ENCODE results near the gene CADPS2. TPM values are rescaled to one million over a fixed set of nuclear protein-coding genes. Genes with fewer than 3 reads are reported as not detected.

Gene CADPS2
- total and polyA plus RNA-seq, 2 of the 4 experiments (the other 2 are of a cell fraction), result 0.10 to 0.54 TPM

- H3K4me3 ChIP-seq (ENCODE audit: insufficient read depth, low read depth, low read length), result no peak overlapping the region
- intact Hi-C loops (cut with micrococcal nuclease) (no loop called here), dilution Hi-C loops (cut with HindIII; ENCODE audit: low sequenced_read_pairs, unreplicated experiment) (no loop called here), in situ Hi-C loops (cut with MboI; ENCODE audit: low sequenced_read_pairs) (no loop called here)
- ATAC-seq (ENCODE audit: low read depth) (no peak), DNase-seq (no peak)
- H3K9ac ChIP-seq (ENCODE audit: low read depth, low read length), result no peak overlapping the region
- no peak overlapping the region for H3K14ac ChIP-seq (replicated peaks; ENCODE audit: low read depth, low read length)
- H3K23ac ChIP-seq (ENCODE audit: low read depth, low read length), result no peak overlapping the region
- no peak for TF ChIP-seq BHLHE40 (IDR thresholded peaks at IDR 0.05; ENCODE audit: low read depth, low read length)
- no peak overlapping the region for H4K8ac ChIP-seq (ENCODE audit: low read depth in 2 of 2, low read length in 2 of 2)
- H2BK15ac ChIP-seq (ENCODE audit: low read depth, low read length), result no peak overlapping the region
- H4K5ac ChIP-seq (ENCODE audit: low read depth, low read length), result no peak overlapping the region
- H2BK120ac ChIP-seq (ENCODE audit: low read depth, low read length), result no peak overlapping the region
- no peak overlapping the region for H4K91ac ChIP-seq (ENCODE audit: insufficient read depth, low read depth, low read length)
- no peaks in the 10 kb centered on the region for H3K36me3 ChIP-seq (ENCODE audit: control insufficient read depth, insufficient read depth, low read length)
- no peaks in the 10 kb centered on the region for H3K79me1 ChIP-seq (ENCODE audit: low read depth in 1 of 2, low read length in 2 of 2)
- no peaks in the 10 kb centered on the region for H3K9me3 ChIP-seq (ENCODE audit: control insufficient read depth, insufficient read depth, low read length)
- H4K20me1 ChIP-seq (ENCODE audit: insufficient read depth, low read length), result no peaks in the 10 kb centered on the region
- no peak overlapping the region for H2BK5ac ChIP-seq (ENCODE audit: low read depth, low read length, poor library complexity, severe bottlenecking)
- H3K9me1 ChIP-seq (ENCODE audit: insufficient read depth, low read length), result no peaks in the 10 kb centered on the region
- H3K4ac ChIP-seq (ENCODE audit: low read depth, low read length), result no peak overlapping the region
- CTCF ChIA-PET, result no interaction called here
- H2AFZ ChIP-seq (replicated peaks; ENCODE audit: low read length, poor library complexity), result no peak overlapping the region
- H3K27me3 ChIP-seq (ENCODE audit: control insufficient read depth, insufficient read depth, low read length), result no peaks in the 10 kb centered on the region
- no peak overlapping the region for H3K56ac ChIP-seq (ENCODE audit: extremely low read depth, insufficient read depth, low read length)
- H2AK5ac ChIP-seq (ENCODE audit: low read depth, low read length), result no peak overlapping the region
- H3K4me1 ChIP-seq (ENCODE audit: control insufficient read depth, insufficient read depth, low read length), result no peaks in the 10 kb centered on the region
- no TSS peak for BruUV-seq (replicated peaks)
- no peak overlapping the region for H3K27ac ChIP-seq (ENCODE audit: insufficient read depth, low read length)
- no peak overlapping the region for H2BK20ac ChIP-seq (ENCODE audit: low read depth, low read length)
- no peak overlapping the region for H2AK9ac ChIP-seq (replicated peaks; ENCODE audit: low read depth, low read length, poor library complexity)
- POLR2A ChIA-PET (ENCODE audit: unreplicated experiment), result no interaction called here
- no peak overlapping the region for H3K18ac ChIP-seq (ENCODE audit: low read depth, low read length)
- no peak overlapping the region for H3K4me2 ChIP-seq (ENCODE audit: low read depth, low read length)
- no CpG with 5 or more reads among the region's 1 CpG for WGBS, 2 experiments (ENCODE audit: extremely low coverage in 2 of 2, insufficient read length in 1 of 2)
Observed at GRCh38 chr7:122344303-122344620, 542.0 kb downstream of the CADPS2 start.
